WTC11 (cell line): ENCODE data around the gene HDGFL2. TPM values are rescaled to one million over a fixed set of nuclear protein-coding genes. Genes with fewer than 3 reads are reported as not detected.

ENCODE experiments used
- ATAC-seq: fragments of 200-7000 bp; cut with Tn5 transposase; 2 replicates; pipeline ENCODE4 v1.10.0; 2021; ENCODE audit warnings: mild to moderate bottlenecking, moderate library complexity
- CTCF ChIA-PET: fragments of 300-600 bp; sonication (Branson Sonifier 250); formaldehyde crosslinking; loops from one replicate; lab custom pipeline; 2021; ENCODE audit warnings: antibody characterized with exemption; lab: Charles Lee
- POLR2A ChIA-PET: fragments of 350-600 bp; sonication (Branson Sonifier 250); formaldehyde crosslinking; loops from one replicate; lab custom pipeline; 2021; ENCODE audit warnings: antibody characterized with exemption; lab: Charles Lee
- DNase-seq: peaks from one replicate; pipeline ENCODE4 v3.0.0; 2021; ENCODE audit warnings: low spot score
- H3K27ac Mint-ChIP-seq: 2 replicates; pipeline ENCODE4 v1.8.0; 2021; ENCODE audit warnings: mixed read lengths
- H3K27me3 Mint-ChIP-seq: 2 replicates; pipeline ENCODE4 v1.8.0; 2021; ENCODE audit warnings: low read depth, mild to moderate bottlenecking, moderate library complexity, mixed read lengths
- H3K36me3 Mint-ChIP-seq: 2 replicates; pipeline ENCODE4 v1.8.0; 2021; ENCODE audit warnings: mixed read lengths
- H3K4me1 Mint-ChIP-seq: 2 replicates; pipeline ENCODE4 v1.8.0; 2022; ENCODE audit warnings: mixed read lengths
- H3K4me3 Mint-ChIP-seq: 2 replicates; pipeline ENCODE4 v1.8.0; 2021; ENCODE audit warnings: mild to moderate bottlenecking, moderate library complexity, mixed read lengths
- H3K9me3 Mint-ChIP-seq: 2 replicates; pipeline ENCODE4 v1.8.0; 2021; ENCODE audit warnings: mixed read lengths
- CBFB ChIP-seq: sonication (generic); formaldehyde crosslinking; IDR thresholded peaks from 2 replicates; pipeline ENCODE4 v1.8.1; 2022; ENCODE audit warnings: mild to moderate bottlenecking, low read depth, missing genetic modification reagents
- E2F4 ChIP-seq: sonication (generic); formaldehyde crosslinking; IDR thresholded peaks from 2 replicates; pipeline ENCODE4 v1.8.1; 2022; ENCODE audit warnings: low read depth, mild to moderate bottlenecking, moderate library complexity, missing genetic modification reagents, borderline replicate concordance
- EMX1 ChIP-seq: fragments of 250-450 bp; sonication (Bioruptor Pico); IDR thresholded peaks from 2 replicates; pipeline ENCODE4 v1.8.0; 2021; ENCODE audit warnings: mild to moderate bottlenecking
- ETV6 ChIP-seq: sonication (generic); formaldehyde crosslinking; IDR thresholded peaks from 2 replicates; pipeline ENCODE4 v1.8.1; 2022; ENCODE audit warnings: mild to moderate bottlenecking, missing genetic modification reagents
- FOXJ3 ChIP-seq: sonication (generic); formaldehyde crosslinking; IDR thresholded peaks from 2 replicates; pipeline ENCODE4 v1.9.0; 2021; ENCODE audit warnings: missing genetic modification reagents, mild to moderate bottlenecking, borderline replicate concordance
- FOXK1 ChIP-seq: sonication (generic); formaldehyde crosslinking; IDR thresholded peaks from 2 replicates; pipeline ENCODE4 v1.8.0; 2022; ENCODE audit warnings: mild to moderate bottlenecking, moderate library complexity, missing genetic modification reagents
- FOXP1 ChIP-seq: sonication (generic); formaldehyde crosslinking; IDR thresholded peaks from 2 replicates; pipeline ENCODE4 v1.8.0; 2022; ENCODE audit warnings: missing genetic modification reagents, mild to moderate bottlenecking, moderate library complexity, borderline replicate concordance
- FOXP4 ChIP-seq: sonication (generic); formaldehyde crosslinking; IDR thresholded peaks from 2 replicates; pipeline ENCODE4 v1.8.0; 2022; ENCODE audit warnings: mild to moderate bottlenecking, missing genetic modification reagents
- HMGXB4 ChIP-seq: sonication (generic); formaldehyde crosslinking; IDR thresholded peaks from 2 replicates; pipeline ENCODE4 v1.8.1; 2023; ENCODE audit warnings: mild to moderate bottlenecking, moderate library complexity, missing genetic modification reagents
- MLX ChIP-seq: sonication (generic); formaldehyde crosslinking; IDR thresholded peaks from 2 replicates; pipeline ENCODE4 v1.8.1; 2023; ENCODE audit warnings: mild to moderate bottlenecking, missing genetic modification reagents, moderate library complexity
- MXD4 ChIP-seq: fragments of 250-450 bp; sonication (Bioruptor Pico); IDR thresholded peaks from 2 replicates; pipeline ENCODE4 v1.8.0; 2021; ENCODE audit warnings: mild to moderate bottlenecking, moderate library complexity, borderline replicate concordance
- NFYB ChIP-seq: sonication (generic); formaldehyde crosslinking; conservative IDR thresholded peaks from 2 replicates; pipeline ENCODE4 v1.8.0; 2022; ENCODE audit warnings: low read depth, missing genetic modification reagents
- NR1H2 ChIP-seq: sonication (generic); formaldehyde crosslinking; IDR thresholded peaks from 2 replicates; pipeline ENCODE4 v1.9.0; 2021; ENCODE audit warnings: mild to moderate bottlenecking, moderate library complexity, missing genetic modification reagents
- PRRX2 ChIP-seq: fragments of 250-450 bp; sonication (Bioruptor Pico); IDR thresholded peaks from 2 replicates; pipeline ENCODE4 v1.8.0; 2021; ENCODE audit warnings: mild to moderate bottlenecking
- RELA ChIP-seq: sonication (generic); formaldehyde crosslinking; IDR thresholded peaks from 2 replicates; pipeline ENCODE4 v1.8.1; 2022; ENCODE audit warnings: missing genetic modification reagents, mild to moderate bottlenecking, borderline replicate concordance
- SMAD3 ChIP-seq: sonication (generic); formaldehyde crosslinking; IDR thresholded peaks from 2 replicates; pipeline ENCODE4 v1.8.0; 2022; ENCODE audit warnings: missing genetic modification reagents, mild to moderate bottlenecking, borderline replicate concordance
- SP1 ChIP-seq: sonication (generic); formaldehyde crosslinking; conservative IDR thresholded peaks from 2 replicates; pipeline ENCODE4 v1.8.1; 2022; ENCODE audit warnings: missing genetic modification reagents
- STAT6 ChIP-seq: sonication (generic); formaldehyde crosslinking; conservative IDR thresholded peaks from 2 replicates; pipeline ENCODE4 v1.8.1; 2023; ENCODE audit warnings: mild to moderate bottlenecking, low read depth, missing genetic modification reagents, moderate library complexity
- USF1 ChIP-seq: sonication (generic); formaldehyde crosslinking; IDR thresholded peaks from 2 replicates; pipeline ENCODE4 v1.8.0; 2022; ENCODE audit warnings: mild to moderate bottlenecking, missing genetic modification reagents
- ZMAT4 ChIP-seq: fragments of 250-450 bp; sonication (Bioruptor Pico); IDR thresholded peaks from 2 replicates; pipeline ENCODE4 v1.9.0; 2021; ENCODE audit warnings: mild to moderate bottlenecking
- ZNF121 ChIP-seq: sonication (generic); formaldehyde crosslinking; IDR thresholded peaks from 2 replicates; pipeline ENCODE4 v1.8.0; 2023; ENCODE audit warnings: missing genetic modification reagents
- ZNF138 ChIP-seq: sonication (generic); formaldehyde crosslinking; conservative IDR thresholded peaks from 2 replicates; pipeline ENCODE4 v1.8.1; 2022; ENCODE audit warnings: mild to moderate bottlenecking, moderate library complexity, missing genetic modification reagents
- ZNF219 ChIP-seq: sonication (generic); formaldehyde crosslinking; IDR thresholded peaks from 2 replicates; pipeline ENCODE4 v1.8.0; 2023; ENCODE audit warnings: missing genetic modification reagents, mild to moderate bottlenecking, borderline replicate concordance
- ZNF263 ChIP-seq: sonication (generic); formaldehyde crosslinking; IDR thresholded peaks from 2 replicates; pipeline ENCODE4 v1.8.1; 2022; ENCODE audit warnings: low read depth, mild to moderate bottlenecking, moderate library complexity, missing genetic modification reagents
- total RNA-seq: library from RNA; stranded (reverse); gene quantifications from 3 replicates; pipeline ENCODE4 v1.2.3, GENCODE V29; 2021

HDGFL2 gene
- total RNA-seq, 1 experiment from 2014 or later = 115 TPM

- TF ChIP-seq HMGXB4 (CRISPR knock-in tag) (no peak), E2F4 (CRISPR knock-in tag) (no peak), SP1 (peak; percentile 97), EMX1 (CRISPR knock-in tag) (no peak), ZNF121 (no peak), ZNF138 (CRISPR knock-in tag) (no peak), FOXJ3 (CRISPR knock-in tag) (no peak), MLX (CRISPR knock-in tag) (no peak), PRRX2 (CRISPR knock-in tag) (no peak), STAT6 (no peak), NFYB (CRISPR knock-in tag) (peak; percentile 99), USF1 (CRISPR knock-in tag) (peak; percentile 98), FOXK1 (CRISPR knock-in tag) (0 out of 2 replicates have a peak, but pooled peaks have one; percentile 36), ZMAT4 (no peak)
- TF ChIP-seq, all 79 proteins: peak for 5
Observed at GRCh38 chr19:4471403-4472173, 509 bp upstream of the HDGFL2 start (continued).

GRCh38 chr19:4473011-4473762, 1.1 kb downstream of the HDGFL2 start:
- H3K27ac Mint-ChIP-seq = peak overlapping the region; percentile 95; the same call in 1 of the 2 replicates
- peaks cover 18% of the 10 kb centered on the region for H3K36me3 Mint-ChIP-seq
- no peaks in the 10 kb centered on the region; the same call in 1 of the 2 replicates for H3K9me3 Mint-ChIP-seq
- ATAC-seq = no peak
- TF ChIP-seq ZNF263 (CRISPR knock-in tag) = no peak
- no peak for TF ChIP-seq SMAD3 (CRISPR knock-in tag)
- no peak for TF ChIP-seq ETV6 (CRISPR knock-in tag)
- no peak for TF ChIP-seq RELA (CRISPR knock-in tag)
- TF ChIP-seq NR1H2 (CRISPR knock-in tag) = no peak
- TF ChIP-seq FOXP4 (CRISPR knock-in tag) = no peak
- no peak for TF ChIP-seq FOXP1 (CRISPR knock-in tag)
- TF ChIP-seq SP1 = no peak
- no peak for TF ChIP-seq MXD4 (CRISPR knock-in tag)
- no peak for TF ChIP-seq ZNF219 (CRISPR knock-in tag)
- no peak for TF ChIP-seq CBFB (CRISPR knock-in tag)
- TF ChIP-seq, all 79 proteins: peak for 0
- ChIA-PET CTCF (interaction anchor here (0.5 to 6.3 kb wide), 5 partner anchors 8 to 206 kb away, joined by 3 to 79 read pairs (median 7); no protein-coding TSS in a partner anchor), POLR2A (interaction anchor here (0.5 kb wide), 1 partner anchor 273 kb away, joined by 5 read pairs; no protein-coding TSS in a partner anchor)
- DNase-seq = no peak
- peak overlapping the region; percentile 85 for H3K4me3 Mint-ChIP-seq
- peaks cover 10% of the 10 kb centered on the region for H3K4me1 Mint-ChIP-seq
- H3K27me3 Mint-ChIP-seq = no peaks in the 10 kb centered on the region
